Motor neuron (in vitro differentiated cells): ENCODE data around the gene SNRPA. TPM values are rescaled to one million over a fixed set of nuclear protein-coding genes. Genes with fewer than 3 reads are reported as not detected.
A peak's percentile ranks its signal among the peaks of the same experiment; 100 is the strongest.

Experiments used
- ATAC-seq, 8 experiments: fragments of 200-7000 bp; cut with Tn5 transposase; replicated peaks in 6 of 8; 2 replicates each; pipeline ENCODE4 v1.8.0; 2021; ENCODE audit warnings: mild to moderate bottlenecking in 8 of 8, moderate library complexity in 8 of 8
- H3K27ac ChIP-seq, 2 donors: fragments of 250-450 bp; sonication (Bioruptor Pico); 2 replicates each; pipeline ENCODE4 v1.9.0; 2021; ENCODE audit warnings: antibody characterized with exemption in 2 of 2, mild to moderate bottlenecking in 2 of 2, moderate library complexity in 1 of 2
- H3K4me1 ChIP-seq, 2 donors: fragments of 250-450 bp; sonication (Bioruptor Pico); replicated peaks in 1 of 2; 2 replicates each; pipeline ENCODE4 v1.6.1; 2021; ENCODE audit warnings: antibody characterized with exemption in 2 of 2, mild to moderate bottlenecking in 2 of 2, moderate library complexity in 1 of 2
- H3K4me3 ChIP-seq, 5 donors: fragments of 250-450 bp; sonication (Bioruptor Pico); 2 replicates each; pipeline ENCODE4 v1.9.0; 2021; ENCODE audit warnings: antibody characterized with exemption in 5 of 5, mild to moderate bottlenecking in 5 of 5, moderate library complexity in 4 of 5
- WGBS, 10 experiments: fragments of 450-650 bp; shearing (Covaris generic); methylation state at CpG; one replicate each; pipeline ENCODE4 v1.0.0; 2022; 5-methylcytosine and 5-hydroxymethylcytosine counted together
- in situ Hi-C, 9 experiments: fragments of 400-800 bp; cut with MboI; loops; one replicate each; pipeline ENCODE4 v1.15.0; 2021; ENCODE audit warnings: low sequenced_read_pairs in 9 of 9, low pct_unique_long_range_greater_than_20kb in 2 of 9; ENCODE audit not compliant: unreplicated experiment in 9 of 9
- total RNA-seq, 8 experiments: library from RNA; unstranded; fragments of 300-600 nt; gene quantifications; 2 replicates each; pipeline versions ENCODE4 v1.2.3 to v1.2.4, GENCODE V29; 2022

The SNRPA gene
- total RNA-seq, 8 experiments from 2014 or later, result 32.4 to 112 (median 40.7) TPM

GRCh38 chr19:40797963-40798682 is 47.1 kb downstream of the SNRPA start:
- peaks cover 30 to 31% of the 10 kb centered on the region in 2 donors for H3K4me1 ChIP-seq
- H3K4me3 ChIP-seq, result peak overlapping the region; percentile 64 to 97 (median 72)
- ATAC-seq, result peak; percentile 10 to 65 (median 39)
- 0 to 68% (median 2%) methylated on average over 4 to 11 of the region's 28 CpGs; no CpG with 5 or more reads in 1 of the 10 experiments for WGBS, 10 experiments
- in situ Hi-C loops, result no loop called here
- peak overlapping the region; percentile 72 to 81 for H3K27ac ChIP-seq

- in situ Hi-C loops, result no loop called here
- Histone ChIP-seq H3K4me1 (peaks cover 38 to 39% of the 10 kb centered on the region in 2 donors), H3K4me3 (peak within 1 kb of the TSS; percentile 64 to 97 (median 72)), H3K27ac (peak within 1 kb of the TSS; percentile 90 to 91)
- WGBS, 10 experiments, result 0 to 5% (median 3%) methylated on average over 2 to 8 of the region's 110 CpGs; no CpG with 5 or more reads in 4 of the 10 experiments
- ATAC-seq, result peak; percentile 78 to 87 (median 82)
Measured at GRCh38 chr19:40798683-40799557, 47.9 kb downstream of the SNRPA start, which contains the start of gene EGLN2. Gene EGLN2, plus strand, starts transcription at chr19:40799191. Its CDS starts 1,382 bp downstream, at chr19:40800573.

GRCh38 chr19:40799558-40800338 is 48.7 kb downstream of the SNRPA start:
- peaks cover 46 to 47% of the 10 kb centered on the region in 2 donors for H3K4me1 ChIP-seq
- peak overlapping the region; percentile 64 to 97 (median 72) for H3K4me3 ChIP-seq
- H3K27ac ChIP-seq, result peak overlapping the region; percentile 90 to 91
- WGBS, 10 experiments, result 0 to 33% (median 17%) methylated on average over 1 to 4 of the region's 40 CpGs; no CpG with 5 or more reads in 4 of the 10 experiments
- in situ Hi-C loops, result loop anchor here in 5 of 9 experiments (25.0 kb wide), 1 partner anchor 137 kb away; no protein-coding TSS in a partner anchor
- peak in 6 of 8 experiments; percentile 1 to 9 (median 2) for ATAC-seq

GRCh38 chr19:40800339-40800996 is 49.5 kb downstream of the SNRPA start:
- no peak overlapping the region for H3K27ac ChIP-seq
- H3K4me1 ChIP-seq, result peaks cover 50 to 51% of the 10 kb centered on the region in 2 donors
- ATAC-seq, result no peak
- WGBS, 10 experiments, result 29 to 80% (median 67%) methylated on average over 1 to 3 of the region's 27 CpGs; no CpG with 5 or more reads in 6 of the 10 experiments
- in situ Hi-C loops, result loop anchor here in 5 of 9 experiments (25.0 kb wide), 1 partner anchor 138 kb away; no protein-coding TSS in a partner anchor
- H3K4me3 ChIP-seq, result peak overlapping the region; percentile 64 to 97 (median 72)

- no peak for ATAC-seq
- Histone ChIP-seq H3K27ac (no peak overlapping the region), H3K4me1 (peaks cover 56% of the 10 kb centered on the region in 2 donors), H3K4me3 (no peak overlapping the region)
- in situ Hi-C loops, result loop anchor here in 5 of 9 experiments (25.0 kb wide), 1 partner anchor 139 kb away; no protein-coding TSS in a partner anchor
- 92 to 100% methylated on average over 4 to 5 of the region's 27 CpGs; no CpG with 5 or more reads in 8 of the 10 experiments for WGBS, 10 experiments
Measured at GRCh38 chr19:40800997-40801377, 50.0 kb downstream of the SNRPA start.

GRCh38 chr19:40801426-40802299 is 50.7 kb downstream of the SNRPA start:
- Histone ChIP-seq H3K27ac (no peak overlapping the region), H3K4me3 (peak overlapping the region in 2 of 5 donors; percentile 6 to 12), H3K4me1 (peaks cover 61 to 62% of the 10 kb centered on the region in 2 donors)
- in situ Hi-C loops, result loop anchor here in 5 of 9 experiments (25.0 kb wide), 1 partner anchor 139 kb away; no protein-coding TSS in a partner anchor
- no peak for ATAC-seq
- 17 to 77% (median 60%) methylated on average over 1 to 5 of the region's 13 CpGs; no CpG with 5 or more reads in 5 of the 10 experiments for WGBS, 10 experiments

- Histone ChIP-seq H3K27ac (no peak overlapping the region), H3K4me1 (peaks cover 66 to 67% of the 10 kb centered on the region in 2 donors), H3K4me3 (peak overlapping the region in 2 of 5 donors; percentile 6 to 12)
- 0 to 80% (median 67%) methylated on average over 1 to 8 of the region's 11 CpGs; no CpG with 5 or more reads in 5 of the 10 experiments for WGBS, 10 experiments
- peak in 2 of 8 experiments; percentile 0 to 1 for ATAC-seq
- in situ Hi-C loops, result loop anchor here in 5 of 9 experiments (25.0 kb wide), 1 partner anchor 140 kb away; no protein-coding TSS in a partner anchor
Measured at GRCh38 chr19:40802300-40803169, 51.5 kb downstream of the SNRPA start.

- 65 to 76% methylated on average over 2 to 4 of the region's 9 CpGs; no CpG with 5 or more reads in 8 of the 10 experiments for WGBS, 10 experiments
- in situ Hi-C loops, result loop anchor here in 5 of 9 experiments (25.0 kb wide), 1 partner anchor 141 kb away; no protein-coding TSS in a partner anchor
- H3K4me3 ChIP-seq, result no peak overlapping the region
Measured at GRCh38 chr19:40803170-40803856, 52.3 kb downstream of the SNRPA start.

GRCh38 chr19:40803857-40804782 is 53.1 kb downstream of the SNRPA start:
- Histone ChIP-seq H3K4me1 (peaks cover 66 to 69% of the 10 kb centered on the region in 2 donors), H3K27ac (no peak overlapping the region), H3K4me3 (no peak overlapping the region)
- in situ Hi-C loops, result loop anchor here in 5 of 9 experiments (25.0 kb wide), 1 partner anchor 142 kb away; no protein-coding TSS in a partner anchor
- ATAC-seq, result no peak
- 74 to 100% (median 90%) methylated on average over 1 to 5 of the region's 6 CpGs; no CpG with 5 or more reads in 4 of the 10 experiments for WGBS, 10 experiments

More at GRCh38 chr19:40803170-40803856, 52.3 kb downstream of the SNRPA start:
- Histone ChIP-seq H3K4me1 (peaks cover 66 to 69% of the 10 kb centered on the region in 2 donors), H3K27ac (no peak overlapping the region)
- ATAC-seq, result no peak
